Measurements from ENCODE around the gene ACVR1B. TPM values are rescaled to one million over a fixed set of nuclear protein-coding genes. Genes with fewer than 3 reads are reported as not detected.

The ACVR1B gene
- total RNA-seq, 2 donors from 2014 or later: 16.6 to 17.5 TPM

DNA sequence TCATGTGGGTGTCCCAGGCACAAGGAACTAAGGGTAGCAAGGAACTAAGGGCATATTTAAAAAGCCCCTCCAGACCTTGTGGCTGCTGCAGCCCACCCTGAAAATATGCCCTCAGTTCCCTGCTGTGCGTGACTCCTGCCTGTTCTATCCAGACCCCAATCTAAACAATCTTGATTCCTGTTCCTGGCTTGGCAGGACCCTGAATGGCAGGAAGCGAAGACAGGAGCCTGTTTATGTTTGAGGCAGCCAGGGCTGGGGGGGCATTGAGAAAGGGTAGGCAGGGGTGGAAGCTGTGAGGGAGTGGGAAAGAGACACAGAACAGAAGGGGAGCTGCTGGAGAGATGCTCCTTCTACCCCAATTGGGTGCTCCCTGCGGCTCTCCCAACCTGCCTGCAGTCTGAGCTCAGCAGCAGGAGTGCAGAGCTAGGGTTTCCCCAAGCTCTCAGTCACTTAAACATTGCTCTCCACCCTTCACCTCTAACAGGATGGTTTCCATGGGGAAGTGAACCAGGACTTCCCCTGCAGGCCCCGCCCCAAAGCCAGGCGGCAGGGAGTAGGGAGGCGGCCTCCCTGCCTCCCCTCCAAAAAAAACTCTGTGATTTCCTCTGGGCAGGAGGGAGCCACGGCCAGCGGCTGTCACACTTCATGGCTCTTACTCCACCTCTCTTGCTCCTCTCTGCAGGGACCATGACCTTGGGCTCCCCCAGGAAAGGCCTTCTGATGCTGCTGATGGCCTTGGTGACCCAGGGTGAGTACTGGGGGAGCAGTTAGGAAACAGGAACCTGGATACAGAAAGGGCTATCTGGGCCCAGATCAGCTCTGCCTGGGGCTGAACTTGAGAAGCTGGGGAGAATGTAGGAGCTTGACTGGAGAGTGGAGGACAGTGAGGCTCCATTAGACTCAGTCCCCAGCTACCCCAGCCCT, 39.4 kb upstream of the ACVR1B start:
- Mint-ChIP-seq H3K4me3 (no peak overlapping the region), H3K4me1 (ENCODE audit: low read depth in 2 of 2) (no peaks in the 10 kb centered on the region), H3K27me3 (peaks cover 13 to 24% of the 10 kb centered on the region in 2 donors), H3K27ac (no peak overlapping the region), H3K9me3 (no peaks in the 10 kb centered on the region), H3K36me3 (no peaks in the 10 kb centered on the region)
- no peak for ATAC-seq
- no peak for DNase-seq (ENCODE audit: low spot score)

DNA sequence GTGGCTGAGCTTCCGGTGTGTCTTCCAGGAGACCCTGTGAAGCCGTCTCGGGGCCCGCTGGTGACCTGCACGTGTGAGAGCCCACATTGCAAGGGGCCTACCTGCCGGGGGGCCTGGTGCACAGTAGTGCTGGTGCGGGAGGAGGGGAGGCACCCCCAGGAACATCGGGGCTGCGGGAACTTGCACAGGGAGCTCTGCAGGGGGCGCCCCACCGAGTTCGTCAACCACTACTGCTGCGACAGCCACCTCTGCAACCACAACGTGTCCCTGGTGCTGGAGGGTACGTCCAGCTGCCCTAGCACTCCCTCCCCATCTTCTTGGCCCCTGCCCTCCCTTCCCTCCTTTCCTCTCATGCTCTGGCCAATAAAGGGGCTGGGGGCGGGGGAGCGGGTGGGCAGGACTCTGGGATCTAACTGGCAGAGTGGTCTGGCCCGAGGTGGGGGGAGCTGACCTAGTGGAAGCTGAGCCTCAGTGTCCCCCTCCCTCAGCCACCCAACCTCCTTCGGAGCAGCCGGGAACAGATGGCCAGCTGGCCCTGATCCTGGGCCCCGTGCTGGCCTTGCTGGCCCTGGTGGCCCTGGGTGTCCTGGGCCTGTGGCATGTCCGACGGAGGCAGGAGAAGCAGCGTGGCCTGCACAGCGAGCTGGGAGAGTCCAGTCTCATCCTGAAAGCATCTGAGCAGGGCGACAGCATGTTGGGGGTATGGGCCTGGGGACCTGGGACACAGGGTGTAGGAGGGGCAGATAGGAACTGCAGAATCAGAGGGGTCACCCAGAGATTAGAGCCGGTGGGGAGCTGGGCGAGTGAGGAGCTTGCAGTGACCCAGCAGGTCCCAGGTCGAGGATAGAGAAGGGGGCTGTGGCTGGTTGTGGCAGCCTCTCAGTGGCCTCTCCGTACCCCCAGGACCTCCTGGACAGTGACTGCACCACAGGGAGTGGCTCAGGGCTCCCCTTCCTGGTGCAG, 38.1 kb upstream of the ACVR1B start:
- peaks cover 7 to 18% of the 10 kb centered on the region in 2 donors for H3K27me3 Mint-ChIP-seq
- H3K36me3 Mint-ChIP-seq: no peaks in the 10 kb centered on the region
- DNase-seq (ENCODE audit: low spot score) (no peak), ATAC-seq (no peak)
- no peaks in the 10 kb centered on the region for H3K9me3 Mint-ChIP-seq
- no peak overlapping the region for H3K27ac Mint-ChIP-seq
- no peaks in the 10 kb centered on the region for H3K4me1 Mint-ChIP-seq (ENCODE audit: low read depth in 2 of 2)
- H3K4me3 Mint-ChIP-seq: no peak overlapping the region

DNA sequence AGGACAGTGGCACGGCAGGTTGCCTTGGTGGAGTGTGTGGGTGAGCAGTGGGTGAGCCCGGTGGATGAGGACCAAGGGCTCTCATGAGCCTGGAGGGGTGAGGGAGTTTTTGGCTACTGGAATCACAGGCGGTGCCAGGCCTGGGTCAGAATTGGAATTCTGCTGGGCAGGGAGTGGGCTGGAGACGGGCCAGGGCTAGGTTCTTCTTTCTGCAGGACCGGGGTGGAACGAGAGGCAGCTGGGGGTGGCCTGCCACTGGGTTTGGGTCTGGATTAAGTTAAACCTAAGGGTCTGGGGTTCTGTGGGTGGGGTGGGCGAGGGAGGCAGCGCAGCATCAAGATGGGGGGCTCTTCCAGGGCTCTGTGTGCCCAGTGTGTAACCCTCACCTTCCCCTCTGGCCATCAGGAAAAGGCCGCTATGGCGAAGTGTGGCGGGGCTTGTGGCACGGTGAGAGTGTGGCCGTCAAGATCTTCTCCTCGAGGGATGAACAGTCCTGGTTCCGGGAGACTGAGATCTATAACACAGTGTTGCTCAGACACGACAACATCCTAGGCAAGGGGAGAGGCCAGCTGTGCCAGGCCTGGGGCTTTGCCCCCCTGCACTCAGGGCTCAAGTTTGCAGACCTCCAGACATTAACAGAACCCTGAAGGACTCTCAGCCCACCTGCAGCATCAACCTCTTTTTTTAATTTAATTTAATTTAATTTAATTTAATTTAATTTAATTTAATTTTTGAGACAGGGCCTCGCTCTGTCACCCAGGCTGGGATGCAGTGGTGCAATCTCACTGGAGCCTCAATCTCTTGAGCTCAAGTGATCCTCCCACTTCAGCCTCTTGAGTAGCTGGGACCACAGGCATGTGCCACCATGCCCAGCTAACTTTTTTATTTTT, 37.2 kb upstream of the ACVR1B start:
- Mint-ChIP-seq H3K27me3 (peaks cover 3 to 9% of the 10 kb centered on the region in 2 donors), H3K4me1 (ENCODE audit: low read depth in 2 of 2) (no peaks in the 10 kb centered on the region), H3K9me3 (no peaks in the 10 kb centered on the region), H3K36me3 (no peaks in the 10 kb centered on the region), H3K27ac (no peak overlapping the region), H3K4me3 (no peak overlapping the region)
- ATAC-seq (no peak), DNase-seq (ENCODE audit: low spot score) (no peak)

DNA sequence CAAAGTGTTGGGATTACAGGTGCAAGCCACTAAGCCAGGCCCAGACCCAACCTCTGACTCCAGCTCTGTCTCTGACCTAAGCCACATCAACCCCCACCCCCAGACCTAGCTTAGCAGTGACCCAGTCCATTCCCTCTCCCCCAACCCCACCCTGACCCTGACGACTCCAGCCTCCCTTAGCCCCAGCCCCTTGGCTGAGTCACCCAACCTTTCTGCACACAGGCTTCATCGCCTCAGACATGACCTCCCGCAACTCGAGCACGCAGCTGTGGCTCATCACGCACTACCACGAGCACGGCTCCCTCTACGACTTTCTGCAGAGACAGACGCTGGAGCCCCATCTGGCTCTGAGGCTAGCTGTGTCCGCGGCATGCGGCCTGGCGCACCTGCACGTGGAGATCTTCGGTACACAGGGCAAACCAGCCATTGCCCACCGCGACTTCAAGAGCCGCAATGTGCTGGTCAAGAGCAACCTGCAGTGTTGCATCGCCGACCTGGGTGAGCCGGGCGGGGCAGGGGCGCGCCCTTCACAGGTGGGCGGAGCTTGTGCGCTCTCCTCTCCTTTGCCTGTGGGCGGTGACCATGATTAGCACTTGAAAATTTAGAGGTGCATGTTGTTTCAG, 36.4 kb upstream of the ACVR1B start:
- Mint-ChIP-seq H3K36me3 (no peaks in the 10 kb centered on the region), H3K4me3 (no peak overlapping the region), H3K27me3 (peaks cover under 1 to 3% of the 10 kb centered on the region in 2 donors), H3K27ac (no peak overlapping the region), H3K9me3 (no peaks in the 10 kb centered on the region), H3K4me1 (ENCODE audit: low read depth in 2 of 2) (no peaks in the 10 kb centered on the region)
- no peak for ATAC-seq
- no peak for DNase-seq (ENCODE audit: low spot score)

DNA sequence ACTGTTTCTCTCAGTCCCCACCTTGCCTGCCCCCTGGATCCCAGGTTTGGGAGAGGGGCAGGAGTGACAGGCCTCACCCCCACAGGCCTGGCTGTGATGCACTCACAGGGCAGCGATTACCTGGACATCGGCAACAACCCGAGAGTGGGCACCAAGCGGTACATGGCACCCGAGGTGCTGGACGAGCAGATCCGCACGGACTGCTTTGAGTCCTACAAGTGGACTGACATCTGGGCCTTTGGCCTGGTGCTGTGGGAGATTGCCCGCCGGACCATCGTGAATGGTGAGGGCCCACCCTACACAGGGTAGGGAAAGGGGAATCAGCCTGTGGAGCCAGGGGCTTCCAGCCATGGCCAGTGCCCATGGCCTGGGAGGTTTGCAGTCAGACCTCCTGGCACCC, 35.5 kb upstream of the ACVR1B start:
- ATAC-seq: no peak
- no peak for DNase-seq (ENCODE audit: low spot score)
- Mint-ChIP-seq H3K9me3 (no peaks in the 10 kb centered on the region), H3K4me3 (no peak overlapping the region), H3K27me3 (peaks cover 0 to 3% of the 10 kb centered on the region in 2 donors), H3K36me3 (no peaks in the 10 kb centered on the region), H3K4me1 (ENCODE audit: low read depth in 2 of 2) (no peaks in the 10 kb centered on the region), H3K27ac (no peak overlapping the region)

DNA sequence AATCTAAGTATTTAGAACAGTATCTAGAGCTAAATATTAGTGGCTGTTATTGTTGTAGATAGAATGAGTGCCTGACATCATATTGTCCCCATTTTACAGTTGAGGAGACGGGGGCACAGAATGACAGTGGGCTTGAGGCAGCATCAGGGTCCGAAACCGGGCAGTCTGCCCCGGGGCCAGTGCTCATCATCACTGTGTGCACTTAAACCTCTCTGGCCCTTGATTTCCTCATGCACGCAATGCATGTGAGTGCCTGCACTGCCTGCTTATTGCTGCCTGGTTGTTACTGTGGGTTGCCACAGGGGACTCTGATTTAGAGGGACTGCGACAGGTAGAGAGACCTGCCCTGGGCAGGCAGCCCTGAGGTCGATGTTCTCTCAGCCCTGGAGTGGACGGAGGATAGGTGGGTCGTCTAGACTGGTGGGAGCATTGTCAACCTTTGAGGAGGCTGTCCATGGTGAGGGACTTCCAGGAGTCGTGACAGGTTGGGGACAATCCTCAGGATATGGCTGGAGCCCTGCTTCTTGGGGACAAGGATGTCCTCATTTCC, 34.4 kb upstream of the ACVR1B start:
- no peaks in the 10 kb centered on the region for H3K4me1 Mint-ChIP-seq (ENCODE audit: low read depth in 2 of 2)
- peaks cover 0 to 3% of the 10 kb centered on the region in 2 donors for H3K27me3 Mint-ChIP-seq
- H3K27ac Mint-ChIP-seq: no peak overlapping the region
- no peaks in the 10 kb centered on the region for H3K36me3 Mint-ChIP-seq
- no peak for ATAC-seq
- no peak overlapping the region for H3K4me3 Mint-ChIP-seq
- no peak for DNase-seq (ENCODE audit: low spot score)
- H3K9me3 Mint-ChIP-seq: no peaks in the 10 kb centered on the region

GRCh38 chr12:51917746-51918453, 33.6 kb upstream of the ACVR1B start:
- Mint-ChIP-seq H3K9me3 (no peaks in the 10 kb centered on the region), H3K27me3 (no peaks in the 10 kb centered on the region), H3K4me1 (ENCODE audit: low read depth in 2 of 2) (peaks cover 0 to 5% of the 10 kb centered on the region in 2 donors), H3K36me3 (no peaks in the 10 kb centered on the region), H3K4me3 (no peak overlapping the region), H3K27ac (no peak overlapping the region)
- DNase-seq (ENCODE audit: low spot score) (no peak), ATAC-seq (no peak)

GRCh38 chr12:51920046-51920445, 31.5 kb upstream of the ACVR1B start:
- H3K27me3 Mint-ChIP-seq: no peaks in the 10 kb centered on the region
- H3K9me3 Mint-ChIP-seq: no peaks in the 10 kb centered on the region
- H3K4me3 Mint-ChIP-seq: no peak overlapping the region
- H3K4me1 Mint-ChIP-seq (ENCODE audit: low read depth in 2 of 2): peaks cover 16 to 21% of the 10 kb centered on the region in 2 donors
- H3K27ac Mint-ChIP-seq: no peak overlapping the region
- H3K36me3 Mint-ChIP-seq: no peaks in the 10 kb centered on the region
- no peak for DNase-seq (ENCODE audit: low spot score)
- ATAC-seq: no peak

- ATAC-seq (no peak), DNase-seq (ENCODE audit: low spot score) (no peak)
- Mint-ChIP-seq H3K9me3 (no peaks in the 10 kb centered on the region), H3K27me3 (no peaks in the 10 kb centered on the region), H3K27ac (no peak overlapping the region), H3K4me3 (no peak overlapping the region), H3K36me3 (no peaks in the 10 kb centered on the region), H3K4me1 (ENCODE audit: low read depth in 2 of 2) (peaks cover 21 to 30% of the 10 kb centered on the region in 2 donors)
Measured at GRCh38 chr12:51921017-51921725, 30.3 kb upstream of the ACVR1B start.

DNA sequence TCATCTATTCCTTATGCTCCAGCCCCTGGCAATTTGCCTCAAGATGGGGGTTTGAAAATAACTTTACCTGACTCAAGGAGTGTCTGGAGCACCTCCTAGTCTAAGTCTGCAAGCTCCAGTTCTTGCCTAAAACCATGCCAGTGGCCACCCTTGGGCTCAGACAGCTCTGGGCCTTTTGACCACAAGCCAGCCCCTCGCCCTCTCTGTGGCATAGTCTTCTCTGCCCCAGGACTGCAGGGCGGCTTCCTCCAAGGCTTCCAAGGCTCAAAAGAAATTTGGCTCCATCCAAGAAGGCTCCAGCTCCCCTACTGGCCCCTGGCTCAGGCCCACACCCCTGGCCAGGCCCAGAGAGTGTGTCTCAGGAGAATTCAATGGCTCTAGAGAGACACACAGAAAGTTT, 29.4 kb upstream of the ACVR1B start:
- Mint-ChIP-seq H3K4me1 (ENCODE audit: low read depth in 2 of 2) (peaks cover 21 to 30% of the 10 kb centered on the region in 2 donors), H3K9me3 (no peaks in the 10 kb centered on the region), H3K36me3 (no peaks in the 10 kb centered on the region)

DNA sequence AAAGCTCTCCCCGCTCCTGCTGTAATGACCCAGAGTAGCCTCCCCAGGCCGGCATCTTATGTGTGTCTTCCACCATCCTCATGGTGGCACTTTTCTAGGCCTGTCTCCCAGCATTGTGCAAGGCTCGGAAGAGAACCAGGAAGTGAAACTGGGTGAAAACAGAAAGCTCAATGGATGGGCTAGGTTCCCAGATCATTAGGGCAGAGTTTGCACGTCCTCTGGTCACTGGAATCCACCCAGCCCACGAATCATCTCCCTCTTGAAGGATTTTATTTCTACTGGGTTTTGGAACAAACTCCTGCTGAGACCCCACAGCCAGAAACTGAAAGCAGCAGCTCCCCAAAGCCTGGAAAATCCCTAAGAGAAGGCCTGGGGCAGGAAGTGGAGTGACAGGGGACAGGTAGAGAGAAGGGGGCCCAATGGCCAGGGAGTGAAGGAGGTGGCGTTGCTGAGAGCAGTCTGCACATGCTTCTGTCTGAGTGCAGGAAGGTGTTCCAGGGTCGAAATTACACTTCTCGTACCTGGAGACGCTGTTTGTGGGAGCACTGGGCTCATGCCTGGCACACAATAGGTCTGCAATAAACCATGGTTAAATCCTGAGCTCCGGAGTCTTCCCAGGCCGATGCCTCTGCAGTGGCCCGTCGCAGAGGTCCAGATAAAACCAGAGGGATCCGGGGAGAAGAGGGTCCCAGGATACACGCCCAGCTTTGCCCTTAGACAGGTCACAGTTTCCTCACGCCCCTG, 28.6 kb upstream of the ACVR1B start:
- no peaks in the 10 kb centered on the region for H3K9me3 Mint-ChIP-seq

More for the DNA sequence above, 29.4 kb upstream of the ACVR1B start:
- DNase-seq (ENCODE audit: low spot score): no peak
- H3K27ac Mint-ChIP-seq: peak overlapping the region in 1 of 2 donors; percentile 80
- no peaks in the 10 kb centered on the region for H3K27me3 Mint-ChIP-seq
- ATAC-seq: no peak
- peak overlapping the region; percentile 68 for H3K4me3 Mint-ChIP-seq

More for the DNA sequence above, 28.6 kb upstream of the ACVR1B start:
- ATAC-seq: no peak
- Mint-ChIP-seq H3K4me3 (peak overlapping the region; percentile 68), H3K27me3 (no peaks in the 10 kb centered on the region), H3K27ac (peak overlapping the region; percentile 66 to 80), H3K36me3 (no peaks in the 10 kb centered on the region), H3K4me1 (ENCODE audit: low read depth in 2 of 2) (peaks cover 21 to 30% of the 10 kb centered on the region in 2 donors)
- no peak for DNase-seq (ENCODE audit: low spot score)
